ENCODE results near the gene U2AF2. TPM values are rescaled to one million over a fixed set of nuclear protein-coding genes. Genes with fewer than 3 reads are reported as not detected.

U2AF2 gene
- total RNA-seq (ENCODE audit: unreplicated experiment): 216 TPM
- long read RNA-seq: 0 reads

GRCh38 chr19:55654868-55655647 is at the start of gene U2AF2:
TSS of gene U2AF2 (plus strand) at chr19:55655035. CDS start at chr19:55655105, 70 bp downstream.
- peaks cover 20% of the 10 kb centered on the region for H3K4me1 Mint-ChIP-seq (ENCODE audit: low read depth, unreplicated experiment)

DNA sequence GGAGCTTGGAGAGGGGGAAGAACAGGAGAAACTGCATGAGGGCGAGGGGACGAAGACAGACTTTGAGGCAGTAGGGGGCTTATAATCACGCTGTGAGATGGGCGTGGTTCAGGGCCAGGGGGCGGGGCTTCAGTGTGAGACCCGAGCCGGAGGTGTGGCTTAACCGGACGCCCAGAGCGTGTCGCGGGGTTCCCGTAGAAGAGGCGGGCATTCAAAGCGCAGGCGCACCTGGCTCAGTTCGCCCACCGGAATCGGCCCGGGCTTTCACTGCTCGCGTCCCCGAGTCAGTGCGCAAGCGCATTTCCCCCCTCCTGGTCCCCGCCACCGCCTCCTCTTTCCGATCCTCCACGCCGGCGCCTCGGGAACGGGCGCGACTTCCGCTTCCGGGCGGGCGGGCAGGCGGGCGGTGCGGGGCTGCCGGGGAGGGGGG is 49.6 kb upstream of the U2AF2 start:
- TF ChIP-seq CTCF (IDR thresholded peaks at IDR 0.05; ENCODE audit: partially characterized antibody, unreplicated experiment): no peak
- Mint-ChIP-seq H3K36me3 (ENCODE audit: unreplicated experiment) (peaks cover 4% of the 10 kb centered on the region), H3K4me1 (ENCODE audit: low read depth, unreplicated experiment) (peaks cover 13% of the 10 kb centered on the region)

More at GRCh38 chr19:55654868-55655647, at the start of gene U2AF2:
- peak; percentile 98 for DNase-seq
- H3K36me3 Mint-ChIP-seq (ENCODE audit: unreplicated experiment): no peaks in the 10 kb centered on the region
- H3K27ac Mint-ChIP-seq (ENCODE audit: unreplicated experiment): peak within 1 kb of the TSS; percentile 98
- no peak for TF ChIP-seq CTCF (IDR thresholded peaks at IDR 0.05; ENCODE audit: partially characterized antibody, unreplicated experiment)
- H3K9me3 Mint-ChIP-seq (ENCODE audit: unreplicated experiment): peaks cover 18% of the 10 kb centered on the region
- H3K4me3 Mint-ChIP-seq (ENCODE audit: unreplicated experiment): peak within 1 kb of the TSS; percentile 97
- H3K27me3 Mint-ChIP-seq (ENCODE audit: unreplicated experiment): peaks cover 11% of the 10 kb centered on the region

GRCh38 chr19:55605637-55606470 is 49.0 kb upstream of the U2AF2 start, which contains the start of gene ZNF865:
TSS of gene ZNF865 (plus strand) at chr19:55605647. CDS start at chr19:55613619, 7,972 bp downstream.
- Mint-ChIP-seq H3K27ac (ENCODE audit: unreplicated experiment) (peak within 1 kb of the TSS; percentile 94), H3K27me3 (ENCODE audit: unreplicated experiment) (peaks cover 15% of the 10 kb centered on the region), H3K4me1 (ENCODE audit: low read depth, unreplicated experiment) (peaks cover 13% of the 10 kb centered on the region), H3K36me3 (ENCODE audit: unreplicated experiment) (peaks cover 4% of the 10 kb centered on the region), H3K4me3 (ENCODE audit: unreplicated experiment) (peak within 1 kb of the TSS; percentile 99), H3K9me3 (ENCODE audit: unreplicated experiment) (peaks cover 11% of the 10 kb centered on the region)
- DNase-seq: peak; percentile 77
- TF ChIP-seq CTCF (IDR thresholded peaks at IDR 0.05; ENCODE audit: partially characterized antibody, unreplicated experiment): peak; percentile 32

More for the DNA sequence above, 49.6 kb upstream of the U2AF2 start:
- DNase-seq: peak; percentile 96
- Mint-ChIP-seq H3K27me3 (ENCODE audit: unreplicated experiment) (peaks cover 15% of the 10 kb centered on the region), H3K27ac (ENCODE audit: unreplicated experiment) (peak overlapping the region; percentile 92), H3K9me3 (ENCODE audit: unreplicated experiment) (peaks cover 12% of the 10 kb centered on the region), H3K4me3 (ENCODE audit: unreplicated experiment) (peak overlapping the region; percentile 89)

DNA sequence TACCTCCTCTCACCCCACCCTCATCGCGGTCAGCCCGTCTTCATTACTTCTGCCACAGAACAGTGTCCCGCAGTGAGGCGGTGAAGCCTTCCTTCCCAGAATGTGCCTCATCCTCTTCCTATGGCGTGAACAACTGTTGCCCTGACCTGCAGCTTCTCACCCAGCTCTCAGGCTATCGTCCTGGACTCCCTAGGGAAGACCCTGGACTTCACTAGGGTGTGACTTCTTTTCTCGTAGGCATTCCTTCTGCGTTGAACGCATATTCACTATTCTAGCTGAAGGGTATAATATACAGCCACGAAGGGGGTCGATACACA is 48.4 kb upstream of the U2AF2 start:
- Mint-ChIP-seq H3K4me1 (ENCODE audit: low read depth, unreplicated experiment) (peaks cover 10% of the 10 kb centered on the region), H3K27ac (ENCODE audit: unreplicated experiment) (peak overlapping the region; percentile 94), H3K27me3 (ENCODE audit: unreplicated experiment) (peaks cover 15% of the 10 kb centered on the region), H3K36me3 (ENCODE audit: unreplicated experiment) (peaks cover 4% of the 10 kb centered on the region), H3K4me3 (ENCODE audit: unreplicated experiment) (peak overlapping the region; percentile 99), H3K9me3 (ENCODE audit: unreplicated experiment) (peaks cover 7% of the 10 kb centered on the region)
- no peak for TF ChIP-seq CTCF (IDR thresholded peaks at IDR 0.05; ENCODE audit: partially characterized antibody, unreplicated experiment)
- DNase-seq: no peak

Measured in glutamatergic neuron (in vitro differentiated cells).